ENCODE data around the gene GPHN. TPM values are rescaled to one million over a fixed set of nuclear protein-coding genes. Genes with fewer than 3 reads are reported as not detected.

The GPHN gene
- total RNA-seq (2021) (16.0 to 19.8 TPM (median 18.1 TPM) in 3 replicates), Bru-seq, nascent RNA (percentile 66 among the genes with signal in this experiment)
- long read RNA-seq, experiment 1, full-length matches to known transcripts, result 34 of 57 reads
- long read RNA-seq, experiment 1, partial matches to known transcripts, result 6 of 57 reads
- long read RNA-seq, experiment 1, other reads (novel, unspliced or antisense), result 17 of 57 reads
- long read RNA-seq, experiment 2, full-length matches to known transcripts, result 3 of 7 reads
- long read RNA-seq, experiment 2, partial matches to known transcripts, result 1 of 7 reads
- long read RNA-seq, experiment 2, other reads (novel, unspliced or antisense), result 3 of 7 reads
- long read RNA-seq, experiment 3, partial matches to known transcripts, result 4 of 5 reads
- long read RNA-seq, experiment 3, other reads (novel, unspliced or antisense), result 1 of 5 reads

- peak; percentile 95 for ATAC-seq
- ChIA-PET POLR2A (interaction anchor here (0.6 to 0.9 kb wide), 3 partner anchors 68 to 560 kb away, joined by 3 to 4 read pairs (median 3); no protein-coding TSS in a partner anchor), CTCF (interaction anchor here (0.6 to 1.8 kb wide), 7 partner anchors 9 to 149 kb away, joined by 3 to 6 read pairs (median 3); no protein-coding TSS in a partner anchor)
- H3K27me3 Mint-ChIP-seq (ENCODE audit: low read depth), result peaks cover 17% of the 10 kb centered on the region
- H3K4me3 Mint-ChIP-seq, result peak within 1 kb of the TSS; percentile 92
- peak within 1 kb of the TSS; percentile 97 for H3K27ac Mint-ChIP-seq
- H3K9me3 Mint-ChIP-seq, result 0 out of 2 replicates have a peak, but pooled peaks cover 1% of the 10 kb centered on the region
- peaks cover 16% of the 10 kb centered on the region for H3K4me1 Mint-ChIP-seq
- no peaks in the 10 kb centered on the region for H3K36me3 Mint-ChIP-seq
- peak; percentile 93 for DNase-seq (ENCODE audit: low spot score)
- TF ChIP-seq ETV6 (CRISPR knock-in tag; IDR thresholded peaks at IDR 0.05), result peak; percentile 94
- TF ChIP-seq, protein P1, sequence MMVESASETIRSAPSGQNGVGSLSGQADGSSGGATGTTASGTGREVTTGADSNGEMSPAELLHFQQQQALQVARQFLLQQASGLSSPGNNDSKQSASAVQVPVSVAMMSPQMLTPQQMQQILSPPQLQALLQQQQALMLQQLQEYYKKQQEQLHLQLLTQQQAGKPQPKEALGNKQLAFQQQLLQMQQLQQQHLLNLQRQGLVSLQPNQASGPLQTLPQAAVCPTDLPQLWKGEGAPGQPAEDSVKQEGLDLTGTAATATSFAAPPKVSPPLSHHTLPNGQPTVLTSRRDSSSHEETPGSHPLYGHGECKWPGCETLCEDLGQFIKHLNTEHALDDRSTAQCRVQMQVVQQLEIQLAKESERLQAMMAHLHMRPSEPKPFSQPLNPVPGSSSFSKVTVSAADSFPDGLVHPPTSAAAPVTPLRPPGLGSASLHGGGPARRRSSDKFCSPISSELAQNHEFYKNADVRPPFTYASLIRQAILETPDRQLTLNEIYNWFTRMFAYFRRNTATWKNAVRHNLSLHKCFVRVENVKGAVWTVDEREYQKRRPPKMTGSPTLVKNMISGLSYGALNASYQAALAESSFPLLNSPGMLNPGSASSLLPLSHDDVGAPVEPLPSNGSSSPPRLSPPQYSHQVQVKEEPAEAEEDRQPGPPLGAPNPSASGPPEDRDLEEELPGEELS (CRISPR knock-in tag; IDR thresholded peaks at IDR 0.05), result peak; percentile 62; the same call in 1 of the 2 replicates
- TF ChIP-seq, protein P2, sequence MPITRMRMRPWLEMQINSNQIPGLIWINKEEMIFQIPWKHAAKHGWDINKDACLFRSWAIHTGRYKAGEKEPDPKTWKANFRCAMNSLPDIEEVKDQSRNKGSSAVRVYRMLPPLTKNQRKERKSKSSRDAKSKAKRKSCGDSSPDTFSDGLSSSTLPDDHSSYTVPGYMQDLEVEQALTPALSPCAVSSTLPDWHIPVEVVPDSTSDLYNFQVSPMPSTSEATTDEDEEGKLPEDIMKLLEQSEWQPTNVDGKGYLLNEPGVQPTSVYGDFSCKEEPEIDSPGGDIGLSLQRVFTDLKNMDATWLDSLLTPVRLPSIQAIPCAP (CRISPR knock-in tag; IDR thresholded peaks at IDR 0.05), result peak; percentile 44; the same call in 1 of the 2 replicates
- TF ChIP-seq ZNF219 (CRISPR knock-in tag; IDR thresholded peaks at IDR 0.05; ENCODE audit: borderline replicate concordance), result no peak
- 0 out of 2 replicates have a peak, but pooled peaks have one; percentile 35 for TF ChIP-seq TEAD1 (CRISPR knock-in tag; IDR thresholded peaks at IDR 0.05)
- no peak for TF ChIP-seq ZNF396 (CRISPR knock-in tag; IDR thresholded peaks at IDR 0.05; ENCODE audit: borderline replicate concordance)
- peak; percentile 62; the same call in 1 of the 2 replicates for TF ChIP-seq MYBL2 (CRISPR knock-in tag; IDR thresholded peaks at IDR 0.05)
- TF ChIP-seq ZNF317 (CRISPR knock-in tag; IDR thresholded peaks at IDR 0.05; ENCODE audit: borderline replicate concordance, low read depth), result peak; percentile 48; the same call in 1 of the 2 replicates
- TF ChIP-seq CREM (CRISPR knock-in tag; IDR thresholded peaks at IDR 0.05), result peak; percentile 65; the same call in 1 of the 2 replicates
- peak; percentile 86; the same call in 1 of the 2 replicates for TF ChIP-seq ZNF281 (CRISPR knock-in tag; IDR thresholded peaks at IDR 0.05)
- peak; percentile 71; the same call in 1 of the 2 replicates for TF ChIP-seq ZNF232 (CRISPR knock-in tag; IDR thresholded peaks at IDR 0.05)
- peak; percentile 92 for TF ChIP-seq FOXP1 (CRISPR knock-in tag; IDR thresholded peaks at IDR 0.05; ENCODE audit: borderline replicate concordance)
- TF ChIP-seq, protein P3, sequence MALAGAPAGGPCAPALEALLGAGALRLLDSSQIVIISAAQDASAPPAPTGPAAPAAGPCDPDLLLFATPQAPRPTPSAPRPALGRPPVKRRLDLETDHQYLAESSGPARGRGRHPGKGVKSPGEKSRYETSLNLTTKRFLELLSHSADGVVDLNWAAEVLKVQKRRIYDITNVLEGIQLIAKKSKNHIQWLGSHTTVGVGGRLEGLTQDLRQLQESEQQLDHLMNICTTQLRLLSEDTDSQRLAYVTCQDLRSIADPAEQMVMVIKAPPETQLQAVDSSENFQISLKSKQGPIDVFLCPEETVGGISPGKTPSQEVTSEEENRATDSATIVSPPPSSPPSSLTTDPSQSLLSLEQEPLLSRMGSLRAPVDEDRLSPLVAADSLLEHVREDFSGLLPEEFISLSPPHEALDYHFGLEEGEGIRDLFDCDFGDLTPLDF (CRISPR knock-in tag; IDR thresholded peaks at IDR 0.05), result no peak
- TF ChIP-seq, protein P4, sequence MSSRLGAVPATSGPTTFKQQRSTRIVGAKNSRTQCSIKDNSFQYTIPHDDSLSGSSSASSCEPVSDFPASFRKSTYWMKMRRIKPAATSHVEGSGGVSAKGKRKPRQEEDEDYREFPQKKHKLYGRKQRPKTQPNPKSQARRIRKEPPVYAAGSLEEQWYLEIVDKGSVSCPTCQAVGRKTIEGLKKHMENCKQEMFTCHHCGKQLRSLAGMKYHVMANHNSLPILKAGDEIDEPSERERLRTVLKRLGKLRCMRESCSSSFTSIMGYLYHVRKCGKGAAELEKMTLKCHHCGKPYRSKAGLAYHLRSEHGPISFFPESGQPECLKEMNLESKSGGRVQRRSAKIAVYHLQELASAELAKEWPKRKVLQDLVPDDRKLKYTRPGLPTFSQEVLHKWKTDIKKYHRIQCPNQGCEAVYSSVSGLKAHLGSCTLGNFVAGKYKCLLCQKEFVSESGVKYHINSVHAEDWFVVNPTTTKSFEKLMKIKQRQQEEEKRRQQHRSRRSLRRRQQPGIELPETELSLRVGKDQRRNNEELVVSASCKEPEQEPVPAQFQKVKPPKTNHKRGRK (CRISPR knock-in tag; IDR thresholded peaks at IDR 0.05; ENCODE audit: borderline replicate concordance), result no peak
- no peak for TF ChIP-seq EMX1 (CRISPR knock-in tag; IDR thresholded peaks at IDR 0.05)
- TF ChIP-seq CREB1 (CRISPR knock-in tag; IDR thresholded peaks at IDR 0.05), result 0 out of 2 replicates have a peak, but pooled peaks have one; percentile 42
- no peak for TF ChIP-seq ZNF121 (CRISPR knock-in tag; IDR thresholded peaks at IDR 0.05)
- peak; percentile 93 for TF ChIP-seq MAX (CRISPR knock-in tag; IDR thresholded peaks at IDR 0.05)
- 0 out of 2 replicates have a peak, but pooled peaks have one; percentile 34 for TF ChIP-seq SMAD4 (CRISPR knock-in tag; IDR thresholded peaks at IDR 0.05)
- TF ChIP-seq ZNF671 (CRISPR knock-in tag; IDR thresholded peaks at IDR 0.05), result no peak
- TF ChIP-seq, protein P5, sequence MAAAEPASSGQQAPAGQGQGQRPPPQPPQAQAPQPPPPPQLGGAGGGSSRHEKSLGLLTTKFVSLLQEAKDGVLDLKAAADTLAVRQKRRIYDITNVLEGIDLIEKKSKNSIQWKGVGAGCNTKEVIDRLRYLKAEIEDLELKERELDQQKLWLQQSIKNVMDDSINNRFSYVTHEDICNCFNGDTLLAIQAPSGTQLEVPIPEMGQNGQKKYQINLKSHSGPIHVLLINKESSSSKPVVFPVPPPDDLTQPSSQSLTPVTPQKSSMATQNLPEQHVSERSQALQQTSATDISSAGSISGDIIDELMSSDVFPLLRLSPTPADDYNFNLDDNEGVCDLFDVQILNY (CRISPR knock-in tag; IDR thresholded peaks at IDR 0.05), result peak; percentile 86
- peak; percentile 83 for TF ChIP-seq GABPB1 (CRISPR knock-in tag; IDR thresholded peaks at IDR 0.05)
- TF ChIP-seq RELA (CRISPR knock-in tag; IDR thresholded peaks at IDR 0.05; ENCODE audit: borderline replicate concordance), result peak; percentile 63; the same call in 1 of the 2 replicates
- TF ChIP-seq NFYB (CRISPR knock-in tag; conservative IDR thresholded peaks at IDR 0.05; ENCODE audit: low read depth), result peak; percentile 58
- TF ChIP-seq ESRRA (CRISPR knock-in tag; IDR thresholded peaks at IDR 0.05; ENCODE audit: borderline replicate concordance), result 0 out of 2 replicates have a peak, but pooled peaks have one; percentile 57
- peak; percentile 49; the same call in 1 of the 2 replicates for TF ChIP-seq ZNF263 (CRISPR knock-in tag; IDR thresholded peaks at IDR 0.05; ENCODE audit: low read depth)
These were observed at the start of gene GPHN for GRCh38 chr14:66507722-66508546. TSS of gene GPHN (plus strand) at chr14:66508147.
